OCI-LY7 (cell line): ENCODE measurements around the gene TMEM221. TPM values are rescaled to one million over a fixed set of nuclear protein-coding genes. Genes with fewer than 3 reads are reported as not detected.

ENCODE experiments used
- BruUV-seq: library from RNA; stranded (reverse); fragments of 400-500 nt; replicated peaks from 2 replicates; lab custom pipeline; 2021; lab: Mats Ljungman, UMichigan
- CTCF ChIA-PET: fragments of 300-600 bp; sonication (Branson Sonifier 250); formaldehyde crosslinking; loops from one replicate; lab custom pipeline; 2022; ENCODE audit warnings: antibody characterized with exemption; ENCODE audit not compliant: unreplicated experiment; lab: Charles Lee
- POLR2A ChIA-PET: fragments of 300-600 bp; sonication (Branson Sonifier 250); formaldehyde crosslinking; loops from one replicate; lab custom pipeline; 2022; ENCODE audit warnings: antibody characterized with exemption; lab: Charles Lee
- DNase-seq: peaks from one replicate; pipeline ENCODE4 v3.0.0-alpha.2; 2015; ENCODE audit warnings: low spot score
- H2AFZ ChIP-seq: fragments of 200-600 bp; sonication (generic), shearing (Covaris generic); 2 replicates; pipeline ENCODE4 v1.6.1; 2014; ENCODE audit warnings: mild to moderate bottlenecking, antibody characterized with exemption, low read length, moderate library complexity
- H3K27ac ChIP-seq: fragments of 200-600 bp; sonication (generic); 2 replicates; pipeline ENCODE4 v1.5.1; 2014; ENCODE audit warnings: mixed run types, low read depth, mild to moderate bottlenecking, moderate library complexity, low read length, inconsistent platforms; ENCODE audit not compliant: poor library complexity, severe bottlenecking
- H3K36me3 ChIP-seq: fragments of 200-600 bp; sonication (generic); 2 replicates; pipeline ENCODE4 v1.6.1; 2014; ENCODE audit warnings: mild to moderate bottlenecking, antibody characterized with exemption, low read length, moderate library complexity, mixed read lengths; ENCODE audit not compliant: insufficient read depth
- H3K4me1 ChIP-seq: fragments of 200-600 bp; sonication (generic); 2 replicates; pipeline ENCODE4 v1.5.1; 2014; ENCODE audit warnings: mild to moderate bottlenecking, low read length; ENCODE audit not compliant: insufficient read depth, poor library complexity, severe bottlenecking
- H3K4me2 ChIP-seq: fragments of 200-600 bp; sonication (generic); 2 replicates; pipeline ENCODE4 v1.6.1; 2014; ENCODE audit warnings: mild to moderate bottlenecking, low read length
- H3K4me3 ChIP-seq: fragments of 200-600 bp; sonication (generic); 2 replicates; pipeline ENCODE4 v1.5.1; 2014; ENCODE audit warnings: mild to moderate bottlenecking, low read depth, low read length; ENCODE audit not compliant: poor library complexity, severe bottlenecking
- H3K79me2 ChIP-seq: fragments of 200-600 bp; sonication (generic); 2 replicates; pipeline ENCODE4 v1.6.1; 2016; ENCODE audit warnings: low read depth, mild to moderate bottlenecking, low read length, moderate library complexity, mixed read lengths; ENCODE audit not compliant: insufficient read depth
- H3K9me2 ChIP-seq: fragments of 200-600 bp; sonication (generic); 2 replicates; pipeline ENCODE4 v1.6.1; 2016; ENCODE audit warnings: mild to moderate bottlenecking, low read length, mixed read lengths; ENCODE audit not compliant: insufficient read depth
- H3K9me3 ChIP-seq: fragments of 200-600 bp; sonication (generic); 2 replicates; pipeline ENCODE4 v1.6.1; 2014; ENCODE audit warnings: mild to moderate bottlenecking, mixed run types, low read length, mixed read lengths
- H4K20me1 ChIP-seq: fragments of 200-600 bp; sonication (generic); 2 replicates; pipeline ENCODE4 v1.6.1; 2014; ENCODE audit warnings: mild to moderate bottlenecking, antibody characterized with exemption, low read length, moderate library complexity, mixed read lengths; ENCODE audit not compliant: insufficient read depth
- EZH2phosphoT487 ChIP-seq: fragments of 200-600 bp; sonication (generic); IDR thresholded peaks from 2 replicates; pipeline ENCODE4 v1.6.1; 2018; ENCODE audit warnings: low read depth, borderline replicate concordance, mild to moderate bottlenecking, mixed run types, antibody characterized with exemption, low read length, moderate library complexity, mixed read lengths
- intact Hi-C: fragments of 100-400 bp; cut with micrococcal nuclease; formaldehyde crosslinking; loops from one replicate; pipeline ENCODE4 v1.10.0; 2022; ENCODE audit not compliant: unreplicated experiment
- total RNA-seq, 2 experiments: library from RNA; depleted of rRNA in 1 of 2; stranded (reverse); fragments of >200 nt in 1 of 2; shearing (Covaris generic) in 1 of 2; gene quantifications; 2 replicates each; pipeline ENCODE4 v1.2.3, GENCODE V29; 2014 to 2022
- TF ChIP-seq, protein P1 (sequence below): fragments of 200-600 bp; sonication (generic); conservative IDR thresholded peaks from 2 replicates; pipeline ENCODE4 v1.5.1; 2014; ENCODE audit warnings: mild to moderate bottlenecking, antibody characterized with exemption, low read length, moderate library complexity, mixed read lengths

Gene TMEM221
- total RNA-seq, 2 experiments from 2014 or later: not detected

DNA sequence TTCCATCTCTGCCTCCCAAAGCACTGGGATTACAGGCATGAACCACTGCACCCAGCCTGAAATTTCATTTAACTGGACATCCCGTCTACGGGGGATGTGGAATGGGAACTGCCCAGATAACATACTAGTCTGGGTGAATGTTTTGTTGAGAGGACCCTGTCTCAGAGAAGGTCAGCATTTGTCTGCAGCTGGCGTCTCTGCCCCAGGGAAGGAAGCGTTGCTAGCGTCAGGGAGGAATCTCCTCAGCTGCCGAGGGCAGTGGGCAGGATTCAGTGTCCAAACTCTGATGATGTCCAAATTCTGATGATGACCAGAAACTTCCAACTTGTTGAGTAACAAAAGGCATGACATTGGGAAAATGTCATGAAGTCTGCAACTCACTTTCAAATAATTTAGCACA is 9.1 kb upstream of the TMEM221 start:
- no TSS peak for BruUV-seq
- no peak overlapping the region for H3K27ac ChIP-seq
- no peak overlapping the region for H3K4me3 ChIP-seq
- ChIA-PET CTCF (no interaction called here), POLR2A (no interaction called here)
- peaks cover 7% of the 10 kb centered on the region for H3K4me1 ChIP-seq
- no peaks in the 10 kb centered on the region for H4K20me1 ChIP-seq
- H3K36me3 ChIP-seq: no peaks in the 10 kb centered on the region
- TF ChIP-seq, protein P1, sequence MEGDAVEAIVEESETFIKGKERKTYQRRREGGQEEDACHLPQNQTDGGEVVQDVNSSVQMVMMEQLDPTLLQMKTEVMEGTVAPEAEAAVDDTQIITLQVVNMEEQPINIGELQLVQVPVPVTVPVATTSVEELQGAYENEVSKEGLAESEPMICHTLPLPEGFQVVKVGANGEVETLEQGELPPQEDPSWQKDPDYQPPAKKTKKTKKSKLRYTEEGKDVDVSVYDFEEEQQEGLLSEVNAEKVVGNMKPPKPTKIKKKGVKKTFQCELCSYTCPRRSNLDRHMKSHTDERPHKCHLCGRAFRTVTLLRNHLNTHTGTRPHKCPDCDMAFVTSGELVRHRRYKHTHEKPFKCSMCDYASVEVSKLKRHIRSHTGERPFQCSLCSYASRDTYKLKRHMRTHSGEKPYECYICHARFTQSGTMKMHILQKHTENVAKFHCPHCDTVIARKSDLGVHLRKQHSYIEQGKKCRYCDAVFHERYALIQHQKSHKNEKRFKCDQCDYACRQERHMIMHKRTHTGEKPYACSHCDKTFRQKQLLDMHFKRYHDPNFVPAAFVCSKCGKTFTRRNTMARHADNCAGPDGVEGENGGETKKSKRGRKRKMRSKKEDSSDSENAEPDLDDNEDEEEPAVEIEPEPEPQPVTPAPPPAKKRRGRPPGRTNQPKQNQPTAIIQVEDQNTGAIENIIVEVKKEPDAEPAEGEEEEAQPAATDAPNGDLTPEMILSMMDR: no peak
- DNase-seq: no peak
- no peaks in the 10 kb centered on the region for H3K79me2 ChIP-seq
- H3K4me2 ChIP-seq: no peak overlapping the region
- intact Hi-C loops: no loop called here
- H3K9me2 ChIP-seq: no peaks in the 10 kb centered on the region
- H3K9me3 ChIP-seq: no peaks in the 10 kb centered on the region
- H2AFZ ChIP-seq: no peak overlapping the region

DNA sequence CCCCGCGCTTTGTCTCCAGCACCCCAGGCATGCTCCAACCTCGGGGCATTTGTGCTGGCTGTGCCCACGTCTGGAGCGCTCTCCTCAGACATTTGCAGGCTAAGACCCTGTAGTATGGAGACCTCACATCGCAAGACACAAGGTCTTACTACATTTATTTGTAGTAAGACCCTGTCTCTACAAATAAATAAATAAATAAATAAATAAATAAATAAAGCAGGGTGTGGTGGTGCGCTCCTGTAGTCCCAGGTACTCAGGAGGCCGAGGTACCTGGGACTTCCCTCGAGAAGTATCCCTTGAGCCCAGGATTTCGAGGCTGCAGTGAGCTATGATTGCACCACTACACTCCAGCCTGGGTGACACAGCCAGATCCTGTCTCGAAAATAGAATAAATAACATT is 7.7 kb upstream of the TMEM221 start:
- H3K36me3 ChIP-seq: no peaks in the 10 kb centered on the region
- CTCF ChIA-PET: no interaction called here
- POLR2A ChIA-PET: interaction anchor here (0.6 kb wide), 1 partner anchor 16 kb away, joined by 3 read pairs; no protein-coding TSS in a partner anchor

DNA sequence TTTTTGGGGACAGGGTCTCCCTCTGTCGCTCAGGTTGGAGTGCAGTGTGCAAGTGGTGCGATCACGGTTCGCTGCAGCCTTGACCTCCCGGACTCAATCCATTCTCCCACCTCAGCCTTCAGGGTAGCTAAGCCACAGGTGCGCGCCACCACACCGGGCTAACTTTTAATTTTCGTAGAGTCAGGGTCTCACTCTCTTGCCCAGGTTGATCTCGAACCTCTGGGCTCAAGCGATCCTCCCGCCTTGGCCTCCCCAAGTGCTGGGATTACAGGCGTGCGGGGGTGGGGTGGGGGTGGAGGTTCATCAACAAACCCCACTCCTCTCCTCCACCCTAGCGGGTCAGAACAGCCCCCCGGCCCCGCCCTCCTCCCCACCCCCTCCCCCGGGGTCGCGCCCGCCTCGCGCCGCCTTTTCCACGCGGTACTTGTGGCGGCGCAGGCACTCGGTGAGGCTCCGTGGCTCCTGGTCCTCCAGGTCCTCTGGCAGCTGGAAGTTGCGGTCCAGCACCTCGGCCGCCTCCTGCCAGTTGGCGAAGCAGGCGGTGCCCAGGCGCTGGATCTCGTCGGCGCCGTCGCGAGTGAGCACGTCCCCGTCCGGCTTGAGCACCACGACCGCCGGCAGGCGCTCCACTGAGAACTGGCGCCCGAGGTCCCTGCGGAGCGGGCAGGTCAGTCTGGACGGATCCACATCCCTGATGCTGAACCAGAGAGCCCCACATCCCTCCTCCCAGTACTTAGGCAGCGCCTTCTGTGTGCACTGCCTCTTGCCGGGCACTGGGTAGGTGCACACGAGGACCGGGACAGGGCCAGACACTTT is 7.0 kb upstream of the TMEM221 start:
- Histone ChIP-seq H3K9me3 (no peaks in the 10 kb centered on the region), H2AFZ (no peak overlapping the region), H3K27ac (no peak overlapping the region), H3K4me2 (no peak overlapping the region), H3K4me1 (peaks cover 12% of the 10 kb centered on the region), H3K79me2 (no peaks in the 10 kb centered on the region), H3K9me2 (no peaks in the 10 kb centered on the region), H3K36me3 (no peaks in the 10 kb centered on the region), H4K20me1 (no peaks in the 10 kb centered on the region), H3K4me3 (no peak overlapping the region)
- ChIA-PET POLR2A (interaction anchor here (0.6 kb wide), 1 partner anchor 16 kb away, joined by 3 read pairs; no protein-coding TSS in a partner anchor), CTCF (no interaction called here)
- no peak for DNase-seq
- TF ChIP-seq, protein P1: no peak
- no peak for TF ChIP-seq EZH2phosphoT487
- intact Hi-C loops: no loop called here
- BruUV-seq: no TSS peak

More for the DNA sequence above, 7.7 kb upstream of the TMEM221 start:
- Histone ChIP-seq H3K4me3 (no peak overlapping the region), H3K4me1 (peaks cover 7% of the 10 kb centered on the region), H3K9me3 (no peaks in the 10 kb centered on the region), H3K4me2 (no peak overlapping the region), H3K27ac (no peak overlapping the region), H4K20me1 (no peaks in the 10 kb centered on the region), H3K9me2 (no peaks in the 10 kb centered on the region), H2AFZ (no peak overlapping the region), H3K79me2 (no peaks in the 10 kb centered on the region)
- no peak for DNase-seq
- no TSS peak for BruUV-seq
- intact Hi-C loops: no loop called here
- TF ChIP-seq, protein P1: no peak
- TF ChIP-seq EZH2phosphoT487: no peak
